Activated T-cell treated with anti-CD3 and anti-CD28 coated beads for 4 hours (primary cell): ENCODE data around the gene NFKBIL1.
"Not testable (repeated sequence)": the region's sequence is repeated elsewhere in the genome, so short reads cannot be mapped to it uniquely, and the experiment has no call there.

Source experiments
- DNase-seq: peaks from one replicate; pipeline ENCODE4 v3.0.0-alpha.2; 2020

NFKBIL1 gene

DNA sequence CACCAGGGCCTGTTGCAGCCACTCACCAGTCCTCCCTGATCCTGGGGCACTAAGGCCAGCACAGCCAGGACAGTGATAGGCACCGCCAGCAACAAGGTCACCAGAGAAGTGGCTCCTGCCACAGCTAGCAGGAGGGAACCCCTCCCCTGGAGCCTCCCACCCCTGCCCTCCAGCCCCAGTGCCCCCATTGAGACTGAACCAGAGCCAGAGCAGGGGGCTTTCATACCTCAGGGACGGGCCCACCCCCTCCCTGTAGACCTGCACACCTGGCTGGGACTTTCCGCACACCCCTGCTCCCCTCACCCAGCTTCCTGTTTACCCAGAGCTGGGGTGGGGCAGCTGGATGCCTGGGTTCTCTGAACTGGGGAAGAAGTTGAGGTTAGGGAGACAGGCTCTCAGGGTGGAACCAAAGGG, 34.8 kb downstream of the NFKBIL1 start, which contains the start of gene LTB:
Gene LTB, minus strand, starts transcription at position 195 of the 414 bp plus-strand sequence. Its CDS starts 7 bp downstream, at position 188.
- DNase-seq: no peak

DNA sequence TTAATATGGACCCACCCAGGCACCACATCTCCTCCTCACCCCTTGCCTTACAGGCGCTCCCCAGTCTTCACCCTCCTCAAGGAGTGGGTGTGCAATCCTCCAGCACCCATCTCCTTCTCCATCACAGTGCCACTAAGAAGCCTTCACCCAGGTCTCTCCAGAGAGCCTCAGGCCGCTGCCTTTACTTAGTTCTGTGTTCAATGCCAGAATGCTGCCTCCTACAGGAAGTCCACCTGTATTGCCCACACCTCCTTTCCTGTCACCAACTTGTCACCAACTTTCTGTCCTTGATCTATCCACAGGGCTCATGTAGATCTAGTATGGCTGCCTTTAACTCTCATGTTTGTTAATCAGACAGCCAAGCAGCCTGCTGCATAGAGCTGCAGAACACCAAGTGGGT, 38.1 kb downstream of the NFKBIL1 start:
- DNase-seq: no peak

DNA sequence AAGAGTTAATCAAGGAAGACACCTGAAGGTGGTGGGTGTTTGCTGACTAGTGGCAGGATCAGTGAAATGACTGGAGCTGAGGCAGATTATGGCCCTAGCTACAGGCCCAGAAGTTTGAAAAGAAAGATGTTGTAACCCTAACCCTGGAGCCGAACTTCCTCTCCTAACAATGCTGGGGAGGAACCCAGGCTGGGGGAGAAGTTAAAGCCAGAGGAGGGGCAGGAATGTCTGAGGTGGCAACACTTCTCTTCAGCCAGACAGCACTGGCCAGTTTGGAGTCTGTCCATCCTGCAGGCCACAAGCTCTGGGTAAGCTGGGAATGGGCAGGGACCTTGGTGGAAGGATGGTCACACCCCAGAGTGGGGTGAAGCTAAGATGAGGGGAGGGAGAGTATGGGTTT, 38.6 kb downstream of the NFKBIL1 start, which contains the start of gene LST1:
Gene LST1, plus strand, starts transcription at position 270 of the 400 bp plus-strand sequence. CDS start 1,023 bp downstream, outside the sequence.
- DNase-seq: no peak

DNA sequence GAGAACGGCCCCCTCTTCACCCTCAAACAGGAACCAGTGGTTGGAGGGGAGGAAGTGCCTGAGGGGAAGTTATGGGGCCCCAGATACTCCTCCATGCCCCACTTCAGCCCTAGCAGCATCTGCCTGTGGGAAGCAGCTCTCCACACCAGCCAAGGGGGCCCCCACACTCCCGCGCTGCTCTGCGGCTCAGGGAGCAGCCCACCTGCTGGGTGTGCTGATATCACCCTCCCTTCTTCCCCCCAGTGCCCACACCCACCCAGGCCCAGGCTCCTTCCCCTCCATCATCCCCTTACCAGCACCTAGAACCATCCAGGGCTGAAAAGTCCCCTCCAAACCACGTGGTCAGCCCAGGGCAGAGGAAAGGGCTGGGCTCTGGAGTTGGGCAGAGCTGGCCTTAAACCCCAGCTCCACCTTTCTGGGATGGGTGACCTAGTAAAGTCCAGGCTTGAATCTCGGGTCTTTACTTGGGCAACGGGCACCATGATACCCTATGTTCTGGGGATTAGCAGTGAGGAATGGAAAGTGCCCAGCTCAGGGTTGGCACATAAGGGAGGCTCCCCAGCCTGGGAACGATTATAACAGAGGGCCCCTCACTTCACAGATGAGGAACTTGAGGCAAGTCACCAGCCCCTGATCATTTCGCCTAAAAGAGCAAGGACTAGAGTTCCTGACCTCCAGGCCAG, 39.3 kb downstream of the NFKBIL1 start:
- no peak for DNase-seq

DNA sequence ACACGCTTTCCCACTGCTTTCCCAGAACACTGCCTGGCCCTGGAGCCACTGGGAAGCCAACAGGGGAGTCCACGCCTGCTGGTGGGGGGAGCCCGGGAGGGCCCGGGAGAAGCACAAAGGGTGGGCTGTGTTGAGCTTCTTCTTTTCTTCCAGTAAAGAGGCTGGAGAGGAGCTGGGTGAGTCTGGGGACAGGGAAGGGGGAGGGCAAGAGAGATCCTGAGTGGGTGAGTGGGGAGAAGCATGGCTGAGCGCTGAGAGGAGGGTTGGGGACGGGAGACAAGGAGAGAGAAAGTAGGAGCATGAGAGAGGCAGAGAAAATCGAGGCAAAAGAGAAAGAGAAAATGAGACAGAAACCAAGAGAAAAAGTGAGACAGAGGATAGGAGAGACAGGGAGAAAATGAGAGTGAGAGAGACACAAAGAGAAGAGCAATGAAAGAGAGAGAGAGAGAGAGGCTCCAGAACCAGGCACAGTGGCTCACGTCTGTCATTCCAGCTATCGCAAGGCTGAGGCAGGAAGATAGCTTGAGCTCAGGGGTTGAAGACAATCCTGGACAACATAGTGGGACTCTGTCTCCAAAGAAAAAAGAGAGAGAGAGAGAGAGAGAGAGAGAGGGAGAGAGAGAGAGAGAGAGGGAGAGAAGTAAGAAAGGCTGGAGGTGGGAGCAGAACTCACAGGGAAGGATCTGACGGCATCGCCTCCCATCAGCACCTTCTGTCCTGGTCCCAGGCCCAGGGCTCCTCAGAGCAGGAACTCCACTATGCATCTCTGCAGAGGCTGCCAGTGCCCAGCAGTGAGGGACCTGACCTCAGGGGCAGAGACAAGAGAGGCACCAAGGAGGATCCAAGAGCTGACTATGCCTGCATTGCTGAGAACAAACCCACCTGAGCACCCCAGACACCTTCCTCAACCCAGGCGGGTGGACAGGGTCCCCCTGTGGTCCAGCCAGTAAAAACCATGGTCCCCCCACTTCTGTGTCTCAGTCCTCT, 40.7 kb downstream of the NFKBIL1 start:
- DNase-seq: no peak

DNA sequence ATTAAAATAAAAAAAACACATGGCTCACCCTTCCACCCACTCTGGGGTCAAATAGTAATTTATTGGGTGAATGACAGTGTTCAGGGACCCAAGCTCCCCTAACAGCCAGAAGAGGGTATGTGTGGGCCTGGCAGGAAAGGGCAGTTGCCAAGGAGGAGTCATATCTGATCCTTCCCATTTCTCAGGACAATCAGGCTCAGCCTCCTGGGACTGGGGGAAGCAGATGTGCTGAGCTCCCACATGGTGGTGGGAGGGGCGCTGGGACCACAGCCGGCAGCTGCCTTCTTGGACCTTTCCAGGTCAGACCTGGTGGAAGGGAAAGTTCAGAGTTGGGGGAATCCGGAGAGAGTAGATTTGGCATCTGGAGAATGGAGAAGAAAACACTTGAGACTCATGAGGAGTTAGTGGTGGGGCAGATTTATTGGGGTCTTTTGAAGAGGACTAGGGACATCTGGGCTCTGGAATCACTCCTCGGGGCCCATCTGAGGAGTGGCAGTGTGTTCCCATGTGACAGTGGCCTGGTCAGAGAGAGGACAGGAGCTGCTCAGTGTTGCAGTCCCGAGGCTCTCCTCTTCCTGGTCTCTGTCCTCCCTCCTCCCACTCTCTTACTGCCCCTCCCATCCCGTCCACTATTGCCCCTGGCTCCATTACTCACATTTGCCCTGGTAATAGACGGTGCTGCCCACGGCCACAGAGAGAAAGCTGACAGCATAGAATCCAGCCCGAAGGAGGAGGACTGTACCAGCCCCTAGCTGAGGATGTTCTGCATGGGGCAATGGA, 41.7 kb downstream of the NFKBIL1 start:
- DNase-seq: no peak

DNA sequence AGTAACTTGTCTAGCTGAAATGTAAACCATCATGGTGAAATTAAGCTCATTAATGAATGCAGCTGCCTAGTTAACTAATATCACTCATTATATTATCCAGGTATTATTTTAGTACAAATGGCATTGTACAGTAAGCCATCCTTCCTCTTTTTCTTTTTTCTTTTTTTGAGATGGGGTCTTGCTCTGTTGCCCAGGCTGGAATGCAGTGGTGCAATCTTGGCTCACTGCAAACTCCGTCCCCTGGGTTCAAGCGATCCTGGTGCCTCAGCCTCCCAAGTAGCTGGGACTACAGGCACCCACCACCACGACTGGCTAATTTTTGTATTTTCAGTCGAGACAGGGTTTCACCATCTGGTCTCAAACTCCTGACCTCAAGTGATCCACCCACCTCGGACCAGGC, 43.3 kb downstream of the NFKBIL1 start:
- not testable (repeated sequence) for DNase-seq

DNA sequence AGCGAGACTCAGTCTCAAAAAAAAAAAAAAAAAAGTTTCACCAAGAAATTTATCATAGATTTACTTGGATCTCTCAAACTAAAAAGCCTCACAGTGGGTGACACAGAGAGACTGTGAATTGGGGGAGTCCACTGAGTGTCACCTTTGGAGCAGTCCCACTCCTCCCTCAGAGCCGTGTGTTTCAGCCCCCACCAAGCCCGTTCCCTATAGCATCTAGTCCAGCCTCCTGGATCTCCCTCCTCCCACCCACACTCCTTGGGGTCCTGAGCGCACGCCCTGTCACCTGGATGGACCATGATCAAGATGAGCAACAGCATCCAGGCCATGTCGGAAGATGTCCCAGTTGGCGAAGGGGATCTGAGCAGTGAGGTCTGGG, 45.0 kb downstream of the NFKBIL1 start:
- no peak for DNase-seq

DNA sequence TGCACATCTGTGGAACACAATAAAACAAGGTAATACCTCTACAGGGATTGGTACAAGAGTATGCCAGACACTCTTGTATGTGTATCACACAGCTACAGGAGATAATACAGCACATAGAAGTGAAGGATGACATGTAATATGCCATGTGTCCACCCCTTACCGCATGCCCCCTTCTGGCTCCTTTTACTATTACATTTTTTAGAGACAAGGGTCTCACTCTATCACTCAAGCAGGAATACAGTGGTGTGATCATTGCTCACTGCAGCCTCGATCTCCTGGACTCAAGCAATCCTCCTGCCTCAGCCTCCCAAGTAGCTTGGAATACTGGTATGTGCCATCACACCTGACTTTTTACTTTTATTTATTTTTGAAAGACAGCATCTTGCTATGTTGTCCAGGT, 49.6 kb downstream of the NFKBIL1 start:
- DNase-seq: no peak

DNA sequence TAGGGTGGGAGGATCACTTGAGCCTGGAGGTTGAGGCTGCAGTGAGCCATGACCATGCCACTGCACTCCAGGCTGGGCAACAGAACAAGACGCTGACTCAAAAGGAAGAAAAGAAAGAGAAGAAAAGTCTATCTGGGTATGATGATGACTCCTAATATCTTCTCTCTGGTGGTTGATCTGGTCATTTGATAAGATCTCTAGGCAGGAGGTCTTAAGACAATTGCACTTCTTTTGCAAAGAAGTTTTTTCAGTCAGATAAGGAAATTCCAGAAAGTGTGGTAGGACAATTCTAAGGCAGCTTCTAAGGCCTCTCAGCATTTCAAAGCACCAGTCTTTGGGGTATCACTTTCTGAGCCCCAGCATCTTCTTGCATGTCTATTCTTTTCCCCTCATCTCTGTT, 59.9 kb downstream of the NFKBIL1 start:
- DNase-seq: no peak
